H9 (cell line): Measurements from ENCODE around the gene ZFYVE19. TPM values are rescaled to one million over a fixed set of nuclear protein-coding genes. Genes with fewer than 3 reads are reported as not detected.

Experiments
- DNase-seq: peaks from one replicate; pipeline ENCODE4 v3.0.0-alpha.2; 2017
- H2AFZ ChIP-seq: one replicate; pipeline ENCODE4 v1.6.1; 2013; ENCODE audit warnings: mild to moderate bottlenecking, low read length, control low read depth, moderate library complexity
- H2AK5ac ChIP-seq: 2 replicates; pipeline ENCODE4 v1.6.1; 2013; ENCODE audit warnings: low read length, control low read depth, mixed read lengths; ENCODE audit not compliant: insufficient read length
- H2BK120ac ChIP-seq: one replicate; pipeline ENCODE4 v1.6.1; 2013; ENCODE audit warnings: low read depth, mild to moderate bottlenecking, low read length, control low read depth, inconsistent platforms; ENCODE audit not compliant: poor library complexity, severe bottlenecking
- H2BK12ac ChIP-seq: 2 replicates; pipeline ENCODE4 v1.6.1; 2013; ENCODE audit warnings: low read length, control low read depth, mixed read lengths, low read depth; ENCODE audit not compliant: insufficient read length
- H2BK15ac ChIP-seq: 2 replicates; pipeline ENCODE4 v1.6.1; 2013; ENCODE audit warnings: low read depth, low read length, control low read depth
- H2BK20ac ChIP-seq: one replicate; pipeline ENCODE4 v1.6.1; 2013; ENCODE audit warnings: low read depth, mild to moderate bottlenecking, low read length, control low read depth, inconsistent platforms; ENCODE audit not compliant: poor library complexity, severe bottlenecking
- H2BK5ac ChIP-seq: 2 replicates; pipeline ENCODE4 v1.6.1; 2013; ENCODE audit warnings: low read length, control low read depth, mixed read lengths; ENCODE audit not compliant: insufficient read length
- H3K14ac ChIP-seq: 2 replicates; pipeline ENCODE4 v1.6.1; 2013; ENCODE audit warnings: low read length, control low read depth; ENCODE audit not compliant: insufficient read depth
- H3K18ac ChIP-seq: 2 replicates; pipeline ENCODE4 v1.6.1; 2013; ENCODE audit warnings: low read depth, mild to moderate bottlenecking, mixed read lengths, low read length, control low read depth; ENCODE audit not compliant: insufficient read length
- H3K23ac ChIP-seq: 2 replicates; pipeline ENCODE4 v1.6.1; 2013; ENCODE audit warnings: low read length, control low read depth, mixed read lengths, low read depth; ENCODE audit not compliant: insufficient read length
- H3K23me2 ChIP-seq: 2 replicates; pipeline ENCODE4 v1.6.1; 2013; ENCODE audit warnings: low read depth, mild to moderate bottlenecking, mixed read lengths, low read length, control low read depth; ENCODE audit not compliant: insufficient read length, poor library complexity, severe bottlenecking
- H3K27ac ChIP-seq: 2 replicates; pipeline ENCODE4 v1.5.1; 2013; ENCODE audit warnings: low read length, control low read depth, mixed read lengths, low read depth; ENCODE audit not compliant: insufficient read length
- H3K27me3 ChIP-seq: 2 replicates; pipeline ENCODE4 v1.6.1; 2013; ENCODE audit warnings: low read length, control low read depth, inconsistent platforms; ENCODE audit not compliant: insufficient read depth
- H3K4ac ChIP-seq: 2 replicates; pipeline ENCODE4 v1.6.1; 2013; ENCODE audit warnings: low read depth, mild to moderate bottlenecking, control low read depth, inconsistent platforms, low read length, moderate library complexity
- H3K4me1 ChIP-seq: 2 replicates; pipeline ENCODE4 v1.6.1; 2013; ENCODE audit warnings: low read length, control low read depth, inconsistent platforms; ENCODE audit not compliant: insufficient read depth
- H3K4me2 ChIP-seq: 2 replicates; pipeline ENCODE4 v1.6.1; 2013; ENCODE audit warnings: low read length, control low read depth, mixed read lengths; ENCODE audit not compliant: insufficient read length, insufficient read depth
- H3K56ac ChIP-seq: 2 replicates; pipeline ENCODE4 v1.6.1; 2013; ENCODE audit warnings: low read depth, mild to moderate bottlenecking, mixed read lengths, low read length, control low read depth; ENCODE audit not compliant: insufficient read length
- H3K79me1 ChIP-seq: 2 replicates; pipeline ENCODE4 v1.6.1; 2013; ENCODE audit warnings: low read depth, mild to moderate bottlenecking, moderate library complexity, low read length, control low read depth, inconsistent platforms; ENCODE audit not compliant: insufficient read depth, poor library complexity, severe bottlenecking
- H3K79me2 ChIP-seq: 2 replicates; pipeline ENCODE4 v1.6.1; 2013; ENCODE audit warnings: low read length, control low read depth, inconsistent platforms; ENCODE audit not compliant: insufficient read depth
- H3K9ac ChIP-seq: 2 replicates; pipeline ENCODE4 v1.6.1; 2013; ENCODE audit warnings: low read length, control low read depth, mixed read lengths; ENCODE audit not compliant: insufficient read length; ENCODE audit errors: extremely low read depth
- H3K9me3 ChIP-seq: one replicate; pipeline ENCODE4 v1.6.1; 2013; ENCODE audit warnings: low read depth, low read length, inconsistent platforms; ENCODE audit not compliant: control insufficient read depth
- H3T11ph ChIP-seq: one replicate; pipeline ENCODE4 v1.6.1; 2013; ENCODE audit warnings: mild to moderate bottlenecking, low read length, control low read depth, inconsistent platforms
- H4K20me1 ChIP-seq: one replicate; pipeline ENCODE4 v1.6.1; 2013; ENCODE audit not compliant: control insufficient read depth, insufficient read length, insufficient read depth
- H4K5ac ChIP-seq: 2 replicates; pipeline ENCODE4 v1.6.1; 2013; ENCODE audit warnings: low read depth, mild to moderate bottlenecking, mixed read lengths, low read length, control low read depth; ENCODE audit not compliant: insufficient read length
- H4K8ac ChIP-seq: replicated peaks from 2 replicates; pipeline ENCODE4 v1.6.1; 2013; ENCODE audit warnings: low read length, control low read depth, mixed read lengths, low read depth; ENCODE audit not compliant: insufficient read length
- H4K91ac ChIP-seq: 2 replicates; pipeline ENCODE4 v1.6.1; 2013; ENCODE audit warnings: low read depth, mild to moderate bottlenecking, moderate library complexity, mixed read lengths, low read length, control low read depth; ENCODE audit not compliant: insufficient read length
- H3K27ac Mint-ChIP-seq, 3 experiments: 2 replicates in 2 of 3; 3 replicates in 1 of 3; pipeline ENCODE4 v1.8.0; 2020 to 2021; ENCODE audit warnings: mixed read lengths in 3 of 3, mild to moderate bottlenecking in 1 of 3, moderate library complexity in 1 of 3
- H3K27me3 Mint-ChIP-seq: 2 replicates; pipeline ENCODE4 v1.8.0; 2021; ENCODE audit warnings: low read depth, mild to moderate bottlenecking, moderate library complexity, mixed read lengths
- H3K36me3 Mint-ChIP-seq, 3 experiments: 2 replicates in 2 of 3; 3 replicates in 1 of 3; pipeline ENCODE4 v1.8.0; 2020 to 2021; ENCODE audit warnings: low read depth in 3 of 3, mixed read lengths in 3 of 3; ENCODE audit not compliant: insufficient read depth in 1 of 3
- H3K4me1 Mint-ChIP-seq, 2 experiments: 2 replicates each; pipeline ENCODE4 v1.8.0; 2020; ENCODE audit warnings: mixed read lengths in 2 of 2
- H3K4me3 Mint-ChIP-seq, 2 experiments: 2 replicates in 1 of 2; 3 replicates in 1 of 2; pipeline ENCODE4 v1.8.0; 2020 to 2021; ENCODE audit warnings: mild to moderate bottlenecking in 2 of 2, mixed read lengths in 2 of 2, moderate library complexity in 1 of 2
- H3K9me3 Mint-ChIP-seq, 2 experiments: 2 replicates in 1 of 2; 3 replicates in 1 of 2; pipeline ENCODE4 v1.8.0; 2020; ENCODE audit warnings: mild to moderate bottlenecking in 2 of 2, mixed read lengths in 2 of 2, moderate library complexity in 1 of 2
- WGBS: extraction: QIAGEN DNeasy Blood & Tissue Kit; methylation state at CpG from one replicate; pipeline ENCODE4 v1.1.7; 2013; ENCODE audit warnings: missing lambda C conversion rate, low lambda C conversion rate, mixed read lengths; ENCODE audit not compliant: insufficient read length; ENCODE audit errors: extremely low coverage; 5-methylcytosine and 5-hydroxymethylcytosine counted together
- total RNA-seq: library from RNA; stranded (reverse); gene quantifications from 2 replicates; pipeline ENCODE4 v1.2.1, GENCODE V29; 2021
- TF ChIP-seq, protein P1 (sequence below): fragments of 200-600 bp; sonication (generic); conservative IDR thresholded peaks from 3 replicates; pipeline ENCODE4 v1.8.0; 2021; ENCODE audit warnings: antibody characterized with exemption, mild to moderate bottlenecking

ZFYVE19 gene
- total RNA-seq, 1 experiment from 2014 or later, result 11.3 TPM

DNA sequence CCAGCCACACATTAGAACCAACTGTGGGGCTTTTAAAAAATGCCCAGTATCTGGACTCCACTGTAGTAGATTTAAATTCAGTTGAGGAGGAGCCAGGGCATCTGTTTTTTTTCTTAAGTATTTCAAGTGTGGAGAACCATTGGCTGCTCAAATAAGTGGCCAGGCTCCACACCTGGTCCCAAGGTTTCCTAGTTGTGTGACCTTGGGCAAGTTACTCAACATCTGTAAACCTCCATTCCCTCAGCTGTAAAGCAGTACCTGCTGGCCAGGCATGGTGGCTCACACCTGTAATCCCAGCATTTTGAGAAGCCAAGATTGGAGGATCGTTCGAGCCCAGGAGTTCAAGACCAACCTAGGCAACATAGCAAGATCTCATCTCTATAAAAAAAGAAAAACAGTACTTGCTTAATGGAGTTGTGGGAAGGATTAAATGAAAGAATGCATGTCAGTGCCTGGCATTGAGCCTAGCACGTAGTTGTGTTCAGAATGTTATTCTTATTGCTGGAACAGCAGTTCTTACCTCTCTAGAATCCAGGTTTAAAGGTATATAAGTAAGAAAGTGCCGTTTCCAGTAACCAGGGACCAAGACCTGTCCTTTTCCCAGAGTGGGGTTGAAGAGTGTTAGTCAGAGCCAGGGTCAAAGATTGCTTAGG lies 19.7 kb downstream of the ZFYVE19 start:
- H3K4ac ChIP-seq, result no peak overlapping the region
- H3K9me3 ChIP-seq, result no peaks in the 10 kb centered on the region
- no peak overlapping the region for H3K23ac ChIP-seq
- WGBS, result no CpG with 5 or more reads among the region's 4 CpGs
- H2BK15ac ChIP-seq, result no peak overlapping the region
- no peak overlapping the region for H3K14ac ChIP-seq
- H3K36me3 Mint-ChIP-seq, result peaks cover 0 to 2% (median 0%) of the 10 kb centered on the region in 3 experiments; a peak in 1 of 7 replicates
- no peak overlapping the region for H2BK12ac ChIP-seq
- no peak overlapping the region for H3K9ac ChIP-seq
- no peak overlapping the region for H3K4me2 ChIP-seq
- TF ChIP-seq, protein P1, sequence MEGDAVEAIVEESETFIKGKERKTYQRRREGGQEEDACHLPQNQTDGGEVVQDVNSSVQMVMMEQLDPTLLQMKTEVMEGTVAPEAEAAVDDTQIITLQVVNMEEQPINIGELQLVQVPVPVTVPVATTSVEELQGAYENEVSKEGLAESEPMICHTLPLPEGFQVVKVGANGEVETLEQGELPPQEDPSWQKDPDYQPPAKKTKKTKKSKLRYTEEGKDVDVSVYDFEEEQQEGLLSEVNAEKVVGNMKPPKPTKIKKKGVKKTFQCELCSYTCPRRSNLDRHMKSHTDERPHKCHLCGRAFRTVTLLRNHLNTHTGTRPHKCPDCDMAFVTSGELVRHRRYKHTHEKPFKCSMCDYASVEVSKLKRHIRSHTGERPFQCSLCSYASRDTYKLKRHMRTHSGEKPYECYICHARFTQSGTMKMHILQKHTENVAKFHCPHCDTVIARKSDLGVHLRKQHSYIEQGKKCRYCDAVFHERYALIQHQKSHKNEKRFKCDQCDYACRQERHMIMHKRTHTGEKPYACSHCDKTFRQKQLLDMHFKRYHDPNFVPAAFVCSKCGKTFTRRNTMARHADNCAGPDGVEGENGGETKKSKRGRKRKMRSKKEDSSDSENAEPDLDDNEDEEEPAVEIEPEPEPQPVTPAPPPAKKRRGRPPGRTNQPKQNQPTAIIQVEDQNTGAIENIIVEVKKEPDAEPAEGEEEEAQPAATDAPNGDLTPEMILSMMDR, result no peak
- H4K5ac ChIP-seq, result no peak overlapping the region
- no peaks in the 10 kb centered on the region for H4K20me1 ChIP-seq
- H3K9me3 Mint-ChIP-seq, result no peaks in the 10 kb centered on the region
- peaks cover 9% of the 10 kb centered on the region in 2 experiments for H3K4me1 Mint-ChIP-seq
- no peak overlapping the region for H4K8ac ChIP-seq
- no peak overlapping the region for H4K91ac ChIP-seq
- H3K27ac ChIP-seq, result no peak overlapping the region
- H2AK5ac ChIP-seq, result no peak overlapping the region
- no peaks in the 10 kb centered on the region for H3K79me1 ChIP-seq
- H2BK20ac ChIP-seq, result no peak overlapping the region
- no peak overlapping the region for H2AFZ ChIP-seq
- H3K79me2 ChIP-seq, result no peaks in the 10 kb centered on the region
- no peak overlapping the region for H3K4me3 Mint-ChIP-seq
- no peak overlapping the region for H2BK120ac ChIP-seq
- H3T11ph ChIP-seq, result no peak overlapping the region
- H3K27me3 ChIP-seq, result no peaks in the 10 kb centered on the region
- no peak overlapping the region for H2BK5ac ChIP-seq
- no peak overlapping the region for H3K18ac ChIP-seq
- H3K23me2 ChIP-seq, result no peaks in the 10 kb centered on the region
- no peak overlapping the region for H3K27ac Mint-ChIP-seq
- no peak for DNase-seq
- H3K4me1 ChIP-seq, result peaks cover 2% of the 10 kb centered on the region; the same call in 1 of the 2 replicates
- no peaks in the 10 kb centered on the region; the same call in 1 of the 2 replicates for H3K27me3 Mint-ChIP-seq
- no peak overlapping the region for H3K56ac ChIP-seq
